Fibroblast of lung (primary cell): ENCODE results near the gene DGLUCY.

Experiments
- EZH2 ChIP-seq: IDR thresholded peaks from 2 replicates; pipeline ENCODE4 v1.5.1; 2012; ENCODE audit warnings: low read length, control low read depth, mild to moderate bottlenecking; ENCODE audit errors: missing control alignments
- TF ChIP-seq, protein P1 (sequence below), 2 donors: IDR thresholded peaks in 1 of 2; conservative IDR thresholded peaks in 1 of 2; 1 replicate in 1 of 2; 2 replicates in 1 of 2; pipeline ENCODE4 v1.5.1; 2011 to 2012; ENCODE audit warnings: low read length in 2 of 2, control low read depth in 1 of 2, inconsistent platforms in 1 of 2, low read depth in 1 of 2, mild to moderate bottlenecking in 1 of 2

DNA sequence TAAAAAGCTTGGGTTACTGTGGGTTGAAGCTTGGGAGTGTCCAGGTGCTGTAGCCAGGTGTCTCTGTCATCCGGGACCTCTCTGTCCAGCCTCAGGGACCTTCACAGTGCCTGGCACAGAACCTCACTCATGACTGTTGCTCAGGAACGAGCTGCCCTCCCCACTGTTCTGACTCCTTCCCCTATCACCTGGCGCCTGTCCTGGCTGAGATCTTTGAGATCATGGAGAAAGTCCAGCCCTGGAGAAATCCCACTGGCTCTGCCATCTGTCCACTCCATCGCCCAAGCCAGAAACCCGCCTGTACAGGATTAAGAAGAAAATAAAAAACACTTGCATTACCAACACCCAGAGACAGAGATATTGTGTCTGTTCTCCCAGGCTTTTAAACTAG, 53.5 kb downstream of the DGLUCY start:
- TF ChIP-seq, protein P1, sequence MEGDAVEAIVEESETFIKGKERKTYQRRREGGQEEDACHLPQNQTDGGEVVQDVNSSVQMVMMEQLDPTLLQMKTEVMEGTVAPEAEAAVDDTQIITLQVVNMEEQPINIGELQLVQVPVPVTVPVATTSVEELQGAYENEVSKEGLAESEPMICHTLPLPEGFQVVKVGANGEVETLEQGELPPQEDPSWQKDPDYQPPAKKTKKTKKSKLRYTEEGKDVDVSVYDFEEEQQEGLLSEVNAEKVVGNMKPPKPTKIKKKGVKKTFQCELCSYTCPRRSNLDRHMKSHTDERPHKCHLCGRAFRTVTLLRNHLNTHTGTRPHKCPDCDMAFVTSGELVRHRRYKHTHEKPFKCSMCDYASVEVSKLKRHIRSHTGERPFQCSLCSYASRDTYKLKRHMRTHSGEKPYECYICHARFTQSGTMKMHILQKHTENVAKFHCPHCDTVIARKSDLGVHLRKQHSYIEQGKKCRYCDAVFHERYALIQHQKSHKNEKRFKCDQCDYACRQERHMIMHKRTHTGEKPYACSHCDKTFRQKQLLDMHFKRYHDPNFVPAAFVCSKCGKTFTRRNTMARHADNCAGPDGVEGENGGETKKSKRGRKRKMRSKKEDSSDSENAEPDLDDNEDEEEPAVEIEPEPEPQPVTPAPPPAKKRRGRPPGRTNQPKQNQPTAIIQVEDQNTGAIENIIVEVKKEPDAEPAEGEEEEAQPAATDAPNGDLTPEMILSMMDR (conservative IDR thresholded peaks at IDR 0.05 in 1 of 2, IDR thresholded peaks at IDR 0.05 in 1 of 2; ENCODE audit: low read depth in 1 of 2, low read length in 2 of 2), result no peak
- TF ChIP-seq EZH2, result no peak
